ENCODE measurements around the gene SAAL1. TPM values are rescaled to one million over a fixed set of nuclear protein-coding genes. Genes with fewer than 3 reads are reported as not detected.

The SAAL1 gene
- polyA plus RNA-seq, 1 donor (not counting 4 experiments of a cell fraction or from before 2014, with no cell fraction given) = 28.3 TPM

DNA sequence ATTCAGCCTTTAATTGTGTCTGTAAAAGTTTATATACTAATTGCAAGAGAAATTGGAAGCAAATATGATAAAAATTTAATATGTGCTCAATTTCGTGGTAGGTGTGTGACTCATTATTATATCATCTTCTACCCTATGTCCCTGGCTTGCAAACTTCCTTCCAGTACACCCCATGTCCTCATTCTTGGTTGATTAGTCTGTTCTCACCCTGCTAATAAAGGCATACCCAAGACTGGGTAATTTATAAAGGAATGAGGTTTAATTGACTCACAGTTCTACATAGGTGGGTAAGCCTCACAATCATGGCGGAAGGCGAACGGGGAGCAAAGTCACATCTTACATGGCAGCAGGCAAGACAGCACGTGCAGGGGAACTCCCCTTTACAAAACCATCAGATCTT, 38.4 kb upstream of the SAAL1 start:
- peak overlapping the region in 1 of 3 experiments; percentile 14 for H3K4me3 ChIP-seq (ENCODE audit: control insufficient read depth in 2 of 3, extremely low read depth in 1 of 3, insufficient read depth in 2 of 3, low read depth in 1 of 3, low read length in 3 of 3)
- no peaks in the 10 kb centered on the region for H3K36me3 ChIP-seq (ENCODE audit: control insufficient read depth in 2 of 2, extremely low read depth in 1 of 2, insufficient read depth in 2 of 2, low read length in 2 of 2)
- H2AFZ ChIP-seq (ENCODE audit: control insufficient read depth, low read length) = peak overlapping the region; percentile 78
- peak overlapping the region; percentile 74 for H3K27ac ChIP-seq (ENCODE audit: control insufficient read depth, insufficient read depth, low read length)
- H3K9me3 ChIP-seq (ENCODE audit: control insufficient read depth, low read depth, low read length) = no peaks in the 10 kb centered on the region
- no peak overlapping the region for H3K9ac ChIP-seq (ENCODE audit: control insufficient read depth, extremely low read depth, insufficient read depth, low read length)
- H3K4me1 ChIP-seq (ENCODE audit: control insufficient read depth, extremely low read depth, insufficient read depth, low read length) = peaks cover 8% of the 10 kb centered on the region
- dilution Hi-C loops (cut with MboI; ENCODE audit: extremely low pct_ligation_motif_present, low sequenced_read_pairs) = no loop called here
- peak overlapping the region; percentile 57 for H3K4me2 ChIP-seq (ENCODE audit: control insufficient read depth, extremely low read depth, insufficient read depth, low read depth, low read length)
- no peaks in the 10 kb centered on the region for H3K27me3 ChIP-seq (ENCODE audit: control insufficient read depth, extremely low read depth, insufficient read depth, low read length)
- no peaks in the 10 kb centered on the region for H3K9me1 ChIP-seq (ENCODE audit: control insufficient read depth, extremely low read depth, insufficient read depth, low read length)
- no peaks in the 10 kb centered on the region for H3K79me2 ChIP-seq (ENCODE audit: control insufficient read depth, insufficient read depth, low read length)
- TF ChIP-seq, protein P1, sequence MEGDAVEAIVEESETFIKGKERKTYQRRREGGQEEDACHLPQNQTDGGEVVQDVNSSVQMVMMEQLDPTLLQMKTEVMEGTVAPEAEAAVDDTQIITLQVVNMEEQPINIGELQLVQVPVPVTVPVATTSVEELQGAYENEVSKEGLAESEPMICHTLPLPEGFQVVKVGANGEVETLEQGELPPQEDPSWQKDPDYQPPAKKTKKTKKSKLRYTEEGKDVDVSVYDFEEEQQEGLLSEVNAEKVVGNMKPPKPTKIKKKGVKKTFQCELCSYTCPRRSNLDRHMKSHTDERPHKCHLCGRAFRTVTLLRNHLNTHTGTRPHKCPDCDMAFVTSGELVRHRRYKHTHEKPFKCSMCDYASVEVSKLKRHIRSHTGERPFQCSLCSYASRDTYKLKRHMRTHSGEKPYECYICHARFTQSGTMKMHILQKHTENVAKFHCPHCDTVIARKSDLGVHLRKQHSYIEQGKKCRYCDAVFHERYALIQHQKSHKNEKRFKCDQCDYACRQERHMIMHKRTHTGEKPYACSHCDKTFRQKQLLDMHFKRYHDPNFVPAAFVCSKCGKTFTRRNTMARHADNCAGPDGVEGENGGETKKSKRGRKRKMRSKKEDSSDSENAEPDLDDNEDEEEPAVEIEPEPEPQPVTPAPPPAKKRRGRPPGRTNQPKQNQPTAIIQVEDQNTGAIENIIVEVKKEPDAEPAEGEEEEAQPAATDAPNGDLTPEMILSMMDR (optimal IDR thresholded peaks at IDR 0.05 in 1 of 3, IDR thresholded peaks at IDR 0.05 in 1 of 3, conservative IDR thresholded peaks at IDR 0.05 in 1 of 3; ENCODE audit: extremely low read depth in 1 of 3, insufficient read depth in 2 of 3, low read length in 3 of 3) = no peak
- TF ChIP-seq EZH2 (IDR thresholded peaks at IDR 0.05; ENCODE audit: low read length) = no peak
- FAIRE-seq = no peak
- H4K20me1 ChIP-seq (ENCODE audit: control insufficient read depth, extremely low read depth, insufficient read depth, low read length) = no peaks in the 10 kb centered on the region
- DNase-seq (ENCODE audit: low read depth, low spot score) = peak; percentile 86

DNA sequence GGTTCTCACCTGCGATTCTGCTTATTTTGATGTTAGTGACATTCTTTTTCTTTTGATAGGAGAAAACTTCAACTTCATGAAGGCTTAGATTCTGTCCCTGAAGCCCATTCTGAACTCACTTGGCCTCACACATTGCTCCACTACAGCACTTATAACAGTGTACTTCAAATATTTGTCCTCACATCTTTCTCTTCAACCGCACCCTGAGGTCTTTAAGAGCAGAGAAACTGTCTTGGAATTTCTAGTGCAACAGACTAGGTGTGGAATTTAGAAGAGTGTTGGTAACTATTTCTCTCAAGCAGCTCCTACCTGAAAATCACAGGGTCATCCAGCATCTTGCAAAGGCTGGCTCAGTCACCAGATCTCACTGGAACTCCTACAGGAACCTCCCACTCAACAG, 34.3 kb upstream of the SAAL1 start:
- Histone ChIP-seq H3K4me3 (ENCODE audit: control insufficient read depth in 2 of 3, extremely low read depth in 1 of 3, insufficient read depth in 2 of 3, low read depth in 1 of 3, low read length in 3 of 3) (no peak overlapping the region), H3K4me1 (ENCODE audit: control insufficient read depth, extremely low read depth, insufficient read depth, low read length) (peaks cover 8% of the 10 kb centered on the region), H3K79me2 (ENCODE audit: control insufficient read depth, insufficient read depth, low read length) (no peaks in the 10 kb centered on the region), H3K9me3 (ENCODE audit: control insufficient read depth, low read depth, low read length) (no peaks in the 10 kb centered on the region), H3K9me1 (ENCODE audit: control insufficient read depth, extremely low read depth, insufficient read depth, low read length) (no peaks in the 10 kb centered on the region), H3K9ac (ENCODE audit: control insufficient read depth, extremely low read depth, insufficient read depth, low read length) (no peak overlapping the region), H3K36me3 (ENCODE audit: control insufficient read depth in 2 of 2, extremely low read depth in 1 of 2, insufficient read depth in 2 of 2, low read length in 2 of 2) (no peaks in the 10 kb centered on the region), H4K20me1 (ENCODE audit: control insufficient read depth, extremely low read depth, insufficient read depth, low read length) (no peaks in the 10 kb centered on the region), H3K4me2 (ENCODE audit: control insufficient read depth, extremely low read depth, insufficient read depth, low read depth, low read length) (no peak overlapping the region), H3K27ac (ENCODE audit: control insufficient read depth, insufficient read depth, low read length) (no peak overlapping the region), H3K27me3 (ENCODE audit: control insufficient read depth, extremely low read depth, insufficient read depth, low read length) (no peaks in the 10 kb centered on the region), H2AFZ (ENCODE audit: control insufficient read depth, low read length) (no peak overlapping the region)
- FAIRE-seq = no peak
- DNase-seq (ENCODE audit: low read depth, low spot score) = no peak
- TF ChIP-seq, protein P1 (optimal IDR thresholded peaks at IDR 0.05 in 1 of 3, IDR thresholded peaks at IDR 0.05 in 1 of 3, conservative IDR thresholded peaks at IDR 0.05 in 1 of 3; ENCODE audit: extremely low read depth in 1 of 3, insufficient read depth in 2 of 3, low read length in 3 of 3) = no peak
- no peak for TF ChIP-seq EZH2 (IDR thresholded peaks at IDR 0.05; ENCODE audit: low read length)
- dilution Hi-C loops (cut with MboI; ENCODE audit: extremely low pct_ligation_motif_present, low sequenced_read_pairs) = no loop called here

All from keratinocyte (primary cell).